Spleen (tissue), 7 donors: ENCODE results near the gene RNU1-1.
"Not testable (repeated sequence)": the region's sequence is repeated elsewhere in the genome, so short reads cannot be mapped to it uniquely, and the experiment has no call there.

ENCODE experiments used
- CTCF ChIP-seq, 11 experiments: fragments of 200-600 bp in 7 of 11; fragments of 450-650 bp in 4 of 11; sonication (generic) in 4 of 11; IDR thresholded peaks in 8 of 11; conservative IDR thresholded peaks in 3 of 11; 1 replicate in 7 of 11; 2 replicates in 4 of 11; pipeline versions ENCODE4 v1.4.0 to v1.8.0; 2016 to 2021; ENCODE audit warnings: antibody characterized with exemption in 11 of 11, inconsistent platforms in 4 of 11, mild to moderate bottlenecking in 1 of 11
- POLR2A ChIP-seq, 3 donors: fragments of 450-650 bp; IDR thresholded peaks; one replicate each; pipeline ENCODE4 v1.5.1; 2017; ENCODE audit warnings: antibody characterized with exemption in 3 of 3, mild to moderate bottlenecking in 1 of 3
- POLR2AphosphoS5 ChIP-seq, 3 donors: sonication (generic); formaldehyde crosslinking; IDR thresholded peaks; one replicate each; pipeline ENCODE4 v1.5.1; 2017; ENCODE audit warnings: antibody characterized with exemption in 3 of 3
- donor health status: DM: no; HTN: no; CAD: no; lungs with moderate emphysema.
- donor health status: DM: no; HTN: no; CAD: no.
- donor health status: DM: no; HTN: no; CAD: no.

GRCh38 chr1:16532235-16532991, 18.3 kb upstream of the RNU1-1 start:
- TF ChIP-seq CTCF (IDR thresholded peaks at IDR 0.05 in 8 of 11, conservative IDR thresholded peaks at IDR 0.05 in 3 of 11); POLR2A (IDR thresholded peaks at IDR 0.05); POLR2AphosphoS5 (IDR thresholded peaks at IDR 0.05): not testable (repeated sequence)
